HG02981 (cell line): ENCODE data around the gene INAVA.

ENCODE experiments used
- ATAC-seq: cut with Tn5 transposase; IDR thresholded peaks from one replicate; pipeline ENCODE4 v1.9.1; 2021; ENCODE audit warnings: mild to moderate bottlenecking, moderate library complexity; ENCODE audit not compliant: unreplicated experiment

INAVA gene

GRCh38 chr1:200875416-200875815 lies 19.3 kb upstream of the INAVA start:
- no peak for ATAC-seq

GRCh38 chr1:200877010-200877409 lies 17.7 kb upstream of the INAVA start:
- no peak for ATAC-seq

- peak; percentile 57 for ATAC-seq
Observed at GRCh38 chr1:200877839-200878551, 16.7 kb upstream of the INAVA start.

- ATAC-seq = peak; percentile 74
Observed at GRCh38 chr1:200880212-200880611, 14.5 kb upstream of the INAVA start.

GRCh38 chr1:200883118-200883517 lies 11.6 kb upstream of the INAVA start:
- no peak for ATAC-seq

- ATAC-seq = no peak
Observed at GRCh38 chr1:200885623-200886402, 8.9 kb upstream of the INAVA start.

GRCh38 chr1:200886594-200886993 lies 8.1 kb upstream of the INAVA start:
- no peak for ATAC-seq

- no peak for ATAC-seq
Observed at GRCh38 chr1:200887036-200887435, 7.7 kb upstream of the INAVA start.

GRCh38 chr1:200887772-200888348 lies 6.8 kb upstream of the INAVA start:
- ATAC-seq = no peak

- ATAC-seq = peak; percentile 89
Observed at GRCh38 chr1:200888349-200888838, 6.3 kb upstream of the INAVA start.

GRCh38 chr1:200889571-200889970 lies 5.1 kb upstream of the INAVA start:
- no peak for ATAC-seq

- no peak for ATAC-seq
Observed at GRCh38 chr1:200890027-200890426, 4.7 kb upstream of the INAVA start.

- ATAC-seq = no peak
Observed at GRCh38 chr1:200890818-200891773, 3.6 kb upstream of the INAVA start.

GRCh38 chr1:200891774-200892157 lies 2.9 kb upstream of the INAVA start:
- ATAC-seq = no peak

- no peak for ATAC-seq
Observed at GRCh38 chr1:200892546-200892945, 2.2 kb upstream of the INAVA start.

GRCh38 chr1:200892958-200893357 lies 1.7 kb upstream of the INAVA start:
- ATAC-seq = no peak

GRCh38 chr1:200893411-200893901 lies 1.2 kb upstream of the INAVA start:
- no peak for ATAC-seq

- ATAC-seq = no peak
Observed at GRCh38 chr1:200895443-200895789, 716 bp downstream of the INAVA start.

- ATAC-seq = peak; percentile 48
Observed at GRCh38 chr1:200895801-200896530, 1.3 kb downstream of the INAVA start.
